Cardiac septum (tissue), 1 donor: ENCODE measurements around the gene RINT1. TPM values are rescaled to one million over a fixed set of nuclear protein-coding genes. Genes with fewer than 3 reads are reported as not detected.
"Not testable (repeated sequence)": the region's sequence is repeated elsewhere in the genome, so short reads cannot be mapped to it uniquely, and the experiment has no call there.

Source experiments
- DNase-seq: peaks from one replicate; pipeline ENCODE4 v3.0.0-alpha.2; 2020; ENCODE audit warnings: low spot score
- intact Hi-C: fragments of 100-400 bp; cut with DNase I; formaldehyde crosslinking; loops from one replicate; pipeline ENCODE4 v1.14.0; 2022
- total RNA-seq: library from RNA; stranded (reverse); fragmentation: NEBNext Ultra II Directional; extraction: Animal tissue kit (Norgen Biotek cat#: 25700); gene quantifications from one replicate; pipeline ENCODE4 v1.2.1, GENCODE V29; 2021
- donor health status: DM: no; HTN: no; CAD: no.

The RINT1 gene
- total RNA-seq, 1 donor from 2014 or later: 10.7 TPM

GRCh38 chr7:105591522-105591921 lies 59.5 kb downstream of the RINT1 start:
- no peak for DNase-seq
- intact Hi-C loops: no loop called here

- no peak for DNase-seq
- intact Hi-C loops: no loop called here
These were observed 62.0 kb downstream of the RINT1 start for GRCh38 chr7:105594034-105594433.

GRCh38 chr7:105596866-105597265 lies 64.9 kb downstream of the RINT1 start:
- intact Hi-C loops: no loop called here
- DNase-seq: no peak

GRCh38 chr7:105599080-105599479 lies 67.1 kb downstream of the RINT1 start:
- DNase-seq, intact Hi-C loops: not testable (repeated sequence)

GRCh38 chr7:105599551-105599950 lies 67.5 kb downstream of the RINT1 start:
- no peak for DNase-seq
- intact Hi-C loops: no loop called here

- DNase-seq: no peak
- intact Hi-C loops: no loop called here
These were observed 68.9 kb downstream of the RINT1 start for GRCh38 chr7:105600720-105601550.

GRCh38 chr7:105602325-105603305 lies 70.6 kb downstream of the RINT1 start:
- intact Hi-C loops: no loop called here
- DNase-seq: no peak

GRCh38 chr7:105610165-105610930 lies 78.3 kb downstream of the RINT1 start:
- intact Hi-C loops: no loop called here
- DNase-seq: no peak

GRCh38 chr7:105611856-105612775 lies 80.1 kb downstream of the RINT1 start:
- intact Hi-C loops: no loop called here
- DNase-seq: no peak

- intact Hi-C loops: no loop called here
- no peak for DNase-seq
These were observed 80.8 kb downstream of the RINT1 start for GRCh38 chr7:105612806-105613205.

GRCh38 chr7:105613611-105614330 lies 81.8 kb downstream of the RINT1 start:
- intact Hi-C loops: no loop called here
- DNase-seq: no peak

- intact Hi-C loops: no loop called here
- no peak for DNase-seq
These were observed 82.4 kb downstream of the RINT1 start for GRCh38 chr7:105614341-105614840.

Other genes with a start within 250 kb of the RINT1 start
- 37.8 TPM for gene SRPK2, start 143.3 kb upstream of the RINT1 start, total RNA-seq
- 6.6 TPM for gene PUS7, start 9.9 kb upstream of the RINT1 start, total RNA-seq
- gene EFCAB10, start 49.3 kb downstream of the RINT1 start, total RNA-seq: not detected